Keratinocyte (primary cell): ENCODE measurements around the gene CDKAL1. TPM values are rescaled to one million over a fixed set of nuclear protein-coding genes. Genes with fewer than 3 reads are reported as not detected.

Experiments
- DNase-seq: peaks from one replicate; pipeline ENCODE4 v3.0.0-alpha.2; 2011; ENCODE audit warnings: low read depth, missing footprints, low spot score
- FAIRE-seq: peaks from 2 replicates; lab custom pipeline; 2011; peaks lifted over from hg19 to GRCh38; lab: Jason Lieb, UNC
- H2AFZ ChIP-seq: 2 replicates; pipeline ENCODE4 v1.6.0; 2012; ENCODE audit warnings: low read length, control low read depth, inconsistent platforms; ENCODE audit not compliant: control insufficient read depth
- H3K27ac ChIP-seq: 2 replicates; pipeline ENCODE4 v1.5.1; 2011; ENCODE audit warnings: low read length; ENCODE audit not compliant: control insufficient read depth, insufficient read depth
- H3K27me3 ChIP-seq: 3 replicates; pipeline ENCODE4 v1.6.0; 2011; ENCODE audit warnings: low read length; ENCODE audit not compliant: control insufficient read depth, insufficient read depth; ENCODE audit errors: extremely low read depth
- H3K36me3 ChIP-seq, 2 experiments: 2 replicates in 1 of 2; 3 replicates in 1 of 2; pipeline ENCODE4 v1.5.1; 2011; ENCODE audit warnings: low read length in 2 of 2, mild to moderate bottlenecking in 1 of 2; ENCODE audit not compliant: control insufficient read depth in 2 of 2, insufficient read depth in 2 of 2; ENCODE audit errors: extremely low read depth in 1 of 2
- H3K4me1 ChIP-seq: 3 replicates; pipeline ENCODE4 v1.5.1; 2011; ENCODE audit warnings: low read length; ENCODE audit not compliant: control insufficient read depth, insufficient read depth; ENCODE audit errors: extremely low read depth
- H3K4me2 ChIP-seq: 3 replicates; pipeline ENCODE4 v1.6.0; 2011; ENCODE audit warnings: low read depth, low read length; ENCODE audit not compliant: control insufficient read depth, insufficient read depth; ENCODE audit errors: extremely low read depth
- H3K4me3 ChIP-seq, 3 experiments: fragments of 200-600 bp in 1 of 3; sonication (generic) in 1 of 3; 2 replicates in 2 of 3; 3 replicates in 1 of 3; pipeline ENCODE4 v1.5.1; 2011 to 2016; ENCODE audit warnings: low read length in 3 of 3, mild to moderate bottlenecking in 3 of 3, control low read depth in 2 of 3, inconsistent platforms in 1 of 3, low read depth in 1 of 3, mixed read lengths in 1 of 3, mixed run types in 1 of 3, moderate library complexity in 1 of 3; ENCODE audit not compliant: control insufficient read depth in 2 of 3, insufficient read depth in 2 of 3; ENCODE audit errors: extremely low read depth in 1 of 3
- H3K79me2 ChIP-seq: 2 replicates; pipeline ENCODE4 v1.6.0; 2012; ENCODE audit warnings: low read length; ENCODE audit not compliant: control insufficient read depth, insufficient read depth
- H3K9ac ChIP-seq: 3 replicates; pipeline ENCODE4 v1.6.0; 2011; ENCODE audit warnings: low read length; ENCODE audit not compliant: control insufficient read depth, insufficient read depth; ENCODE audit errors: extremely low read depth
- H3K9me1 ChIP-seq: 3 replicates; pipeline ENCODE4 v1.6.0; 2011; ENCODE audit warnings: low read length; ENCODE audit not compliant: control insufficient read depth, insufficient read depth; ENCODE audit errors: extremely low read depth
- H3K9me3 ChIP-seq: 2 replicates; pipeline ENCODE4 v1.5.1; 2012; ENCODE audit warnings: low read depth, low read length; ENCODE audit not compliant: control insufficient read depth
- H4K20me1 ChIP-seq: 3 replicates; pipeline ENCODE4 v1.6.0; 2011; ENCODE audit warnings: low read length; ENCODE audit not compliant: control insufficient read depth, insufficient read depth; ENCODE audit errors: extremely low read depth
- CTCF ChIP-seq, 3 experiments: IDR thresholded peaks in 1 of 3; conservative IDR thresholded peaks in 1 of 3; optimal IDR thresholded peaks in 1 of 3; 2 replicates in 2 of 3; 3 replicates in 1 of 3; pipeline versions ENCODE3 to v1.5.1; 2011; ENCODE audit warnings: low read length in 3 of 3, mild to moderate bottlenecking in 3 of 3, moderate library complexity in 2 of 3, control low read depth in 1 of 3, inconsistent platforms in 1 of 3; ENCODE audit not compliant: insufficient read depth in 2 of 3; ENCODE audit errors: extremely low read depth in 1 of 3
- EZH2 ChIP-seq: IDR thresholded peaks from one replicate; pipeline ENCODE4 v1.6.1; 2012; ENCODE audit warnings: inconsistent platforms, mild to moderate bottlenecking, low read length, moderate library complexity
- dilution Hi-C: fragments of 300-500 bp; cut with MboI; formaldehyde crosslinking; loops from one replicate; pipeline ENCODE4 v1.7.0; 2020; ENCODE audit warnings: low sequenced_read_pairs; ENCODE audit not compliant: extremely low pct_ligation_motif_present
- polyA plus RNA-seq, 5 experiments: library from polyadenylated mRNA; depleted of rRNA in 3 of 5; stranded (reverse) in 3 of 5; stranded (forward) in 1 of 5; unstranded in 1 of 5; fragments of >200 nt; gene quantifications; 1 replicate in 1 of 5; 2 replicates in 3 of 5; 3 replicates in 1 of 5; pipeline versions ENCODE4 v1.2.1 to v1.2.3, GENCODE V29; 2011 to 2012; ENCODE audit warnings: missing spikeins in 2 of 5, low read depth in 1 of 5, low replicate concordance in 1 of 5

Gene CDKAL1
- polyA plus RNA-seq, 1 donor (not counting 4 experiments of a cell fraction or from before 2014, with no cell fraction given) = 5.6 TPM

- H3K4me2 ChIP-seq = no peak overlapping the region
- TF ChIP-seq CTCF (optimal IDR thresholded peaks at IDR 0.05 in 1 of 3, IDR thresholded peaks at IDR 0.05 in 1 of 3, conservative IDR thresholded peaks at IDR 0.05 in 1 of 3; ENCODE audit: extremely low read depth in 1 of 3, insufficient read depth in 2 of 3, low read length in 3 of 3) = no peak
- no peak for TF ChIP-seq EZH2
These were observed 514.9 kb downstream of the CDKAL1 start for GRCh38 chr6:21049148-21049547.

GRCh38 chr6:21049572-21049971 lies 515.3 kb downstream of the CDKAL1 start:
- no peak for TF ChIP-seq CTCF (optimal IDR thresholded peaks at IDR 0.05 in 1 of 3, IDR thresholded peaks at IDR 0.05 in 1 of 3, conservative IDR thresholded peaks at IDR 0.05 in 1 of 3; ENCODE audit: extremely low read depth in 1 of 3, insufficient read depth in 2 of 3, low read length in 3 of 3)
- H3K27ac ChIP-seq = no peak overlapping the region
- no peak overlapping the region for H3K9ac ChIP-seq
- dilution Hi-C loops = no loop called here
- no peaks in the 10 kb centered on the region for H3K9me3 ChIP-seq
- no peak for FAIRE-seq
- DNase-seq = no peak
- H2AFZ ChIP-seq = no peak overlapping the region
- no peaks in the 10 kb centered on the region for H4K20me1 ChIP-seq
- no peak overlapping the region for H3K4me3 ChIP-seq
- no peaks in the 10 kb centered on the region for H3K79me2 ChIP-seq
- H3K4me2 ChIP-seq = no peak overlapping the region
- no peaks in the 10 kb centered on the region for H3K36me3 ChIP-seq
- H3K9me1 ChIP-seq = no peaks in the 10 kb centered on the region
- no peaks in the 10 kb centered on the region for H3K27me3 ChIP-seq
- H3K4me1 ChIP-seq = peaks cover 6% of the 10 kb centered on the region

More at GRCh38 chr6:21049148-21049547, 514.9 kb downstream of the CDKAL1 start:
- no peak overlapping the region for H2AFZ ChIP-seq
- peaks cover 6% of the 10 kb centered on the region for H3K4me1 ChIP-seq
- H3K27me3 ChIP-seq = no peaks in the 10 kb centered on the region
- no peaks in the 10 kb centered on the region for H3K36me3 ChIP-seq
- no peak overlapping the region for H3K27ac ChIP-seq
- DNase-seq (no peak), FAIRE-seq (no peak)
- H4K20me1 ChIP-seq = no peaks in the 10 kb centered on the region
- H3K4me3 ChIP-seq = no peak overlapping the region
- no peak overlapping the region for H3K9ac ChIP-seq
- no peaks in the 10 kb centered on the region for H3K79me2 ChIP-seq
- H3K9me3 ChIP-seq = no peaks in the 10 kb centered on the region
- dilution Hi-C loops = no loop called here
- no peaks in the 10 kb centered on the region for H3K9me1 ChIP-seq
